Measurements from ENCODE around the gene MCC.

MCC gene

GRCh38 chr5:113176196-113176595 lies 312.1 kb downstream of the MCC start:
- DNase-seq (ENCODE audit: low read depth) = no peak

- no peak for DNase-seq (ENCODE audit: low read depth)
These were observed 315.9 kb downstream of the MCC start for GRCh38 chr5:113172231-113172826.

GRCh38 chr5:113171520-113171919 lies 316.7 kb downstream of the MCC start:
- DNase-seq (ENCODE audit: low read depth) = no peak

- no peak for DNase-seq (ENCODE audit: low read depth)
These were observed 317.5 kb downstream of the MCC start for GRCh38 chr5:113170707-113171106.

- no peak for DNase-seq (ENCODE audit: low read depth)
These were observed 318.5 kb downstream of the MCC start for GRCh38 chr5:113169720-113170119.

GRCh38 chr5:113167985-113168384 lies 320.3 kb downstream of the MCC start:
- DNase-seq (ENCODE audit: low read depth) = no peak

- DNase-seq (ENCODE audit: low read depth) = no peak
These were observed 321.3 kb downstream of the MCC start for GRCh38 chr5:113166852-113167366.

GRCh38 chr5:113166261-113166660 lies 322.0 kb downstream of the MCC start:
- DNase-seq (ENCODE audit: low read depth) = no peak

- DNase-seq (ENCODE audit: low read depth) = no peak
These were observed 324.2 kb downstream of the MCC start for GRCh38 chr5:113164021-113164420.

- DNase-seq (ENCODE audit: low read depth) = no peak
These were observed 324.9 kb downstream of the MCC start for GRCh38 chr5:113163328-113163727.

- DNase-seq (ENCODE audit: low read depth) = no peak
These were observed 325.5 kb downstream of the MCC start for GRCh38 chr5:113162770-113163169.

GRCh38 chr5:113162208-113162607 lies 326.0 kb downstream of the MCC start:
- DNase-seq (ENCODE audit: low read depth) = no peak

- no peak for DNase-seq (ENCODE audit: low read depth)
These were observed 326.4 kb downstream of the MCC start for GRCh38 chr5:113161806-113162205.

- DNase-seq (ENCODE audit: low read depth) = no peak
These were observed 330.4 kb downstream of the MCC start for GRCh38 chr5:113157886-113158285.

- DNase-seq (ENCODE audit: low read depth) = no peak
These were observed 331.9 kb downstream of the MCC start for GRCh38 chr5:113156271-113156877.

GRCh38 chr5:113153512-113154097 lies 334.6 kb downstream of the MCC start:
- DNase-seq (ENCODE audit: low read depth) = no peak

GRCh38 chr5:113152380-113152740 lies 335.9 kb downstream of the MCC start:
- DNase-seq (ENCODE audit: low read depth) = no peak

GRCh38 chr5:113151641-113152379 lies 336.4 kb downstream of the MCC start:
- no peak for DNase-seq (ENCODE audit: low read depth)

- DNase-seq (ENCODE audit: low read depth) = no peak
These were observed 337.4 kb downstream of the MCC start for GRCh38 chr5:113150821-113151220.

- no peak for DNase-seq (ENCODE audit: low read depth)
These were observed 338.0 kb downstream of the MCC start for GRCh38 chr5:113150221-113150620.

- no peak for DNase-seq (ENCODE audit: low read depth)
These were observed 340.7 kb downstream of the MCC start for GRCh38 chr5:113147537-113147936.

GRCh38 chr5:113147101-113147508 lies 341.1 kb downstream of the MCC start:
- DNase-seq (ENCODE audit: low read depth) = peak; percentile 82

All from GM04503 (cell line).